Ovary (tissue), 3 donors: ENCODE results near the gene NDUFS3.

ENCODE experiments used
- EP300 ChIP-seq: sonication (generic); formaldehyde crosslinking; IDR thresholded peaks from one replicate; pipeline ENCODE4 v1.6.1; 2017; ENCODE audit warnings: antibody characterized with exemption
- POLR2A ChIP-seq: fragments of 450-650 bp; IDR thresholded peaks from one replicate; pipeline ENCODE4 v1.6.1; 2017; ENCODE audit warnings: antibody characterized with exemption, mild to moderate bottlenecking, moderate library complexity
- TF ChIP-seq, protein P1 (sequence below), 3 donors: fragments of 450-650 bp in 2 of 3; fragments of 200-600 bp in 1 of 3; IDR thresholded peaks; one replicate each; pipeline versions ENCODE4 v1.5.1 to v1.8.0; 2016 to 2022; ENCODE audit warnings: antibody characterized with exemption in 3 of 3, mild to moderate bottlenecking in 1 of 3
- donor health status: DM: no; HTN: no; CAD: no.

GRCh38 chr11:47586098-47586855, 7.4 kb downstream of the NDUFS3 start, which contains the start of gene FAM180B:
- TF ChIP-seq, protein P1, sequence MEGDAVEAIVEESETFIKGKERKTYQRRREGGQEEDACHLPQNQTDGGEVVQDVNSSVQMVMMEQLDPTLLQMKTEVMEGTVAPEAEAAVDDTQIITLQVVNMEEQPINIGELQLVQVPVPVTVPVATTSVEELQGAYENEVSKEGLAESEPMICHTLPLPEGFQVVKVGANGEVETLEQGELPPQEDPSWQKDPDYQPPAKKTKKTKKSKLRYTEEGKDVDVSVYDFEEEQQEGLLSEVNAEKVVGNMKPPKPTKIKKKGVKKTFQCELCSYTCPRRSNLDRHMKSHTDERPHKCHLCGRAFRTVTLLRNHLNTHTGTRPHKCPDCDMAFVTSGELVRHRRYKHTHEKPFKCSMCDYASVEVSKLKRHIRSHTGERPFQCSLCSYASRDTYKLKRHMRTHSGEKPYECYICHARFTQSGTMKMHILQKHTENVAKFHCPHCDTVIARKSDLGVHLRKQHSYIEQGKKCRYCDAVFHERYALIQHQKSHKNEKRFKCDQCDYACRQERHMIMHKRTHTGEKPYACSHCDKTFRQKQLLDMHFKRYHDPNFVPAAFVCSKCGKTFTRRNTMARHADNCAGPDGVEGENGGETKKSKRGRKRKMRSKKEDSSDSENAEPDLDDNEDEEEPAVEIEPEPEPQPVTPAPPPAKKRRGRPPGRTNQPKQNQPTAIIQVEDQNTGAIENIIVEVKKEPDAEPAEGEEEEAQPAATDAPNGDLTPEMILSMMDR (IDR thresholded peaks at IDR 0.05) = no peak
- TF ChIP-seq POLR2A = no peak
- TF ChIP-seq EP300 = no peak
